Lower leg skin (tissue), 4 donors: Measurements from ENCODE around the gene TMPRSS9. TPM values are rescaled to one million over a fixed set of nuclear protein-coding genes. Genes with fewer than 3 reads are reported as not detected.
"Not testable (repeated sequence)": the region's sequence is repeated elsewhere in the genome, so short reads cannot be mapped to it uniquely, and the experiment has no call there.

Source experiments
- DNase-seq, 2 donors: peaks; one replicate each; pipeline ENCODE4 v3.0.0-alpha.2; 2019; ENCODE audit warnings: low spot score in 2 of 2
- H3K4me3 ChIP-seq: fragments of 200-600 bp; sonication (generic); 2 replicates; pipeline ENCODE4 v1.5.1; 2017; ENCODE audit warnings: mild to moderate bottlenecking, low read depth; ENCODE audit not compliant: poor library complexity, severe bottlenecking
- CTCF ChIP-seq, 3 donors: fragments of 450-650 bp; IDR thresholded peaks; one replicate each; pipeline ENCODE4 v1.5.1; 2016; ENCODE audit warnings: antibody characterized with exemption in 3 of 3, mild to moderate bottlenecking in 3 of 3, moderate library complexity in 2 of 3
- POLR2A ChIP-seq, 2 donors: fragments of 450-650 bp; IDR thresholded peaks; one replicate each; pipeline ENCODE4 v1.6.1; 2016 to 2017; ENCODE audit warnings: antibody characterized with exemption in 2 of 2, mild to moderate bottlenecking in 1 of 2, moderate library complexity in 1 of 2
- WGBS, 2 donors: methylation state at CpG; one replicate each; pipeline ENCODE4 v1.1.5; 2018; 5-methylcytosine and 5-hydroxymethylcytosine counted together
- intact Hi-C: fragments of 100-400 bp; cut with DNase I; formaldehyde crosslinking; loops from one replicate; pipeline ENCODE4 v1.15.0; 2023; ENCODE audit warnings: low total_unique reads
- total RNA-seq, 4 donors: library from RNA; depleted of rRNA; stranded (reverse); fragments of >200 nt; gene quantifications; one replicate each; pipeline ENCODE4 v1.1.0, GENCODE V29; 2016

TMPRSS9 gene
- total RNA-seq, 4 donors from 2014 or later = not detected

DNA sequence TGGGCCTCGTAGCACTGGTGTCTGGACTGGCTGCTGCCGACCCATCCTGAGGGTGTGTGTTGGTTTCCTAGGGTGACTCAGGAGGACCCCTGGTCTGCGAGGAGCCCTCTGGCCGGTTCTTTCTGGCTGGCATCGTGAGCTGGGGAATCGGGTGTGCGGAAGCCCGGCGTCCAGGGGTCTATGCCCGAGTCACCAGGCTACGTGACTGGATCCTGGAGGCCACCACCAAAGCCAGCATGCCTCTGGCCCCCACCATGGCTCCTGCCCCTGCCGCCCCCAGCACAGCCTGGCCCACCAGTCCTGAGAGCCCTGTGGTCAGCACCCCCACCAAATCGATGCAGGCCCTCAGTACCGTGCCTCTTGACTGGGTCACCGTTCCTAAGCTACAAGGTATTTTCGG is 53.6 kb downstream of the TMPRSS9 start:
- 90 to 95% methylated on average over 16 of the region's 16 CpGs for WGBS, 2 donors
- intact Hi-C loops = no loop called here
- no peak overlapping the region for H3K4me3 ChIP-seq
- no peak for TF ChIP-seq POLR2A (IDR thresholded peaks at IDR 0.05)
- no peak for TF ChIP-seq CTCF (IDR thresholded peaks at IDR 0.05)
- DNase-seq = no peak

- TF ChIP-seq POLR2A (IDR thresholded peaks at IDR 0.05) (no peak), CTCF (IDR thresholded peaks at IDR 0.05) (no peak)
- 82 to 91% methylated on average over 12 to 29 of the region's 29 CpGs for WGBS, 2 donors
- intact Hi-C loops = no loop called here
- DNase-seq = no peak
- no peak overlapping the region for H3K4me3 ChIP-seq
Measured at GRCh38 chr19:2415281-2415972, 55.4 kb downstream of the TMPRSS9 start.

GRCh38 chr19:2415973-2416319 is 55.9 kb downstream of the TMPRSS9 start:
- DNase-seq = no peak
- 70 to 75% methylated on average over 6 of the region's 6 CpGs for WGBS, 2 donors
- no peak for TF ChIP-seq CTCF (IDR thresholded peaks at IDR 0.05)
- no peak for TF ChIP-seq POLR2A (IDR thresholded peaks at IDR 0.05)
- intact Hi-C loops = no loop called here
- no peak overlapping the region for H3K4me3 ChIP-seq

DNA sequence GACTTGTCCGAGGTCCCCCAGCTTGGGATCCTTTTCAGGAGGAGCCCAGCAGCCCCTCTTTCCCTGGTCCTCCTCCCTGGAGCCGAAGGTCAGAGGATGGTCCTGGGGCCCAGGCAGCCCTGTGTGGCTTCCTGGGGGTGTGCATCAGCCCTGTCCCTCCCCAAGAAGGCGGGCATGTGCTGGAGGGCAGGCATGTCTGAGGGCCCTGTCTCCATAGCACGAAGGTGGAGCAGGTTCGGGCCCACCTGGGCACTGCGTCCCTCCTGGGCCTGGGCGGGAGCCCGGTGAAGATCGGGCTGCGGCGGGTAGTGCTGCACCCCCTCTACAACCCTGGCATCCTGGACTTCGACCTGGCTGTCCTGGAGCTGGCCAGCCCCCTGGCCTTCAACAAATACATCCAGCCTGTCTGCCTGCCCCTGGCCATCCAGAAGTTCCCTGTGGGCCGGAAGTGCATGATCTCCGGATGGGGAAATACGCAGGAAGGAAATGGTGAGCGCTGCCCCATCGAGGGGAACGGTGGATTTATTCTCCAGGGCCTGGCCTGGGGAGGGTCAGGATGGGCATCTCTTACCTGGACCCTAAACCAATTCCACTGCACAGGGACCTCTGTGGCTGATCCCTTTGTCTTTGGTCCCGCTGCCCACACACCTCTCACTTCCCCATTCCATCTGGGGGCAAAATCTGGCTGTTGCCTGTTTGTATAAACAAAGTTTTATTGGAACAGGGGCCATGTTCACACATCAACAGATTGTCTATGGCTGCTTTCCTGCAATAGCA is 56.4 kb downstream of the TMPRSS9 start:
- TF ChIP-seq POLR2A (IDR thresholded peaks at IDR 0.05) (no peak), CTCF (IDR thresholded peaks at IDR 0.05) (no peak)
- H3K4me3 ChIP-seq = no peak overlapping the region
- intact Hi-C loops = no loop called here
- WGBS, 2 donors = 86 to 91% methylated on average over 13 to 19 of the region's 19 CpGs
- DNase-seq = no peak

DNA sequence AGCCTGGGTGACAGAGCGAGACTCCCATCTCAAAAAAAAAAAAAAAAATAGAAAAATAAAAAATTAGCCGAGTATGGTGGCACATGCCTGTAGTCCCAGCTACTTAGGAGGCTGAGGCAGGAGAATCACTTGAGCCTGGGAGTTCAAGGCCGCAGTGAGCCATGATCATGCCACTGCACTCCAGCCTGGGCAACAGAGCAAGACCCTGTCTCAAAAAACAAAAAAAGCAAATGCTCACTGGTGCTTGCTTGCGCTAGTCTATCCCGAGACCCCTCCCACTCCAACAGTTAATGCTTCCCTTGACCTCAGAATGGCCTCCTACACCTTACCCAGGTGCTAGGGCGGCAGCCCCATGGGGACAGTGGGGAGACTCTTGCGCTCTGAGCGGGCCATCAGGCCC is 57.4 kb downstream of the TMPRSS9 start:
- 91 to 93% methylated on average over 8 of the region's 8 CpGs for WGBS, 2 donors
- intact Hi-C loops, H3K4me3 ChIP-seq, DNase-seq: not testable (repeated sequence)

DNA sequence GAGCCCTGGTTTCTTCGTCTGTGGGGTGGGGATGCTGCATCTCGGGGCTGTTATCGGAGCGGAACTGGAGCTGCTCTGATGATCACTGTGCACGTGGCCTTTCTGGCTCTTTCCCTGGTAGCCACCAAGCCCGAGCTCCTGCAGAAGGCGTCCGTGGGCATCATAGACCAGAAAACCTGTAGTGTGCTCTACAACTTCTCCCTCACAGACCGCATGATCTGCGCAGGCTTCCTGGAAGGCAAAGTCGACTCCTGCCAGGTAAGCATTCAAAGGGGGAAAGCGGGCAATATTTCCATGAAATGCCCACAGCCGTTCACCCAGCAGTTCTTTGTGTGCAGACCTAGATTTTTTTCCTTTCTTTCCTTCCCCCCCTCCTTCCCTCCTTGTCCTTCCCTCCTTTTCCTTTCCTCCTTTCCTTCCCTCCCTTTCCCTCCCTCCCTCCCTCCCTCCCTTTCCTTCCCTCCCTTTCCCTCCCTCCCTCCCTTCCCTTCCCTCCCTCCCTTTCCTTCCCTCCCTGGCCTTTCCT is 57.9 kb downstream of the TMPRSS9 start:
- intact Hi-C loops = no loop called here
- H3K4me3 ChIP-seq = no peak overlapping the region
- DNase-seq = no peak
- WGBS, 2 donors = 88 to 89% methylated on average over 12 to 13 of the region's 13 CpGs
- TF ChIP-seq POLR2A (IDR thresholded peaks at IDR 0.05) = no peak
- TF ChIP-seq CTCF (IDR thresholded peaks at IDR 0.05) = no peak
